H1 (cell line): ENCODE measurements around the gene OR5AU1. TPM values are rescaled to one million over a fixed set of nuclear protein-coding genes. Genes with fewer than 3 reads are reported as not detected.

Experiments
- CBX5 ChIP-seq: fragments of 300-800, 300-1000 bp; sonication (generic); IDR thresholded peaks from 2 replicates; pipeline ENCODE4 v1.7.1; 2016; ENCODE audit warnings: antibody characterized with exemption, low read length, low read depth
- EGR1 ChIP-seq: IDR thresholded peaks from 2 replicates; pipeline ENCODE4 v1.6.1; 2011; ENCODE audit warnings: low read depth, low read length, borderline replicate concordance
- GABPA ChIP-seq: IDR thresholded peaks from 2 replicates; pipeline ENCODE4 v1.6.1; 2011; ENCODE audit warnings: mild to moderate bottlenecking, low read length, moderate library complexity, borderline replicate concordance; ENCODE audit not compliant: insufficient read depth
- NANOG ChIP-seq: IDR thresholded peaks from 2 replicates; pipeline ENCODE4 v1.6.1; 2011; ENCODE audit warnings: low read length, low read depth, mild to moderate bottlenecking, inconsistent platforms; ENCODE audit not compliant: insufficient read depth, poor library complexity, severe bottlenecking
- SP1 ChIP-seq: IDR thresholded peaks from 2 replicates; pipeline ENCODE4 v1.6.1; 2011; ENCODE audit warnings: low read depth, low read length
- polyA plus RNA-seq, 7 experiments: library from polyadenylated mRNA; depleted of rRNA in 3 of 7; stranded (reverse) in 5 of 7; unstranded in 2 of 7; fragments of >200 nt in 5 of 7; fragments of 200-250 nt in 2 of 7; gene quantifications; 1 replicate in 5 of 7; 2 replicates in 1 of 7; 4 replicates in 1 of 7; pipeline versions ENCODE4 v1.2.1 to v1.2.3, GENCODE V29; 2011 to 2013; ENCODE audit warnings: missing spikeins in 2 of 7, mixed read lengths in 2 of 7
- total RNA-seq: library from RNA; stranded (reverse); fragmentation: NEBNext Ultra II Directional; extraction: Animal tissue kit (Norgen Biotek cat#: 25700); gene quantifications from 2 replicates; pipeline ENCODE4 v1.2.1, GENCODE V29; 2021
- TF ChIP-seq, protein P1 (sequence below): fragments of 300-600 bp; sonication (generic); IDR thresholded peaks from 2 replicates; pipeline ENCODE4 v1.7.1; 2012; ENCODE audit warnings: low read length, moderate library complexity, mild to moderate bottlenecking, inconsistent platforms; ENCODE audit not compliant: insufficient replicate concordance
- TF ChIP-seq, protein P2 (sequence below): IDR thresholded peaks from 2 replicates; pipeline ENCODE4 v1.6.1; 2012; ENCODE audit warnings: inconsistent platforms
- TF ChIP-seq, protein P3 (sequence below): IDR thresholded peaks from 2 replicates; pipeline ENCODE4 v1.6.1; 2012; ENCODE audit warnings: inconsistent platforms

OR5AU1 gene
- total and polyA plus RNA-seq, 2 of the 8 experiments (the other 6 are each of a cell fraction or from before 2014, with no cell fraction given), result not detected

DNA sequence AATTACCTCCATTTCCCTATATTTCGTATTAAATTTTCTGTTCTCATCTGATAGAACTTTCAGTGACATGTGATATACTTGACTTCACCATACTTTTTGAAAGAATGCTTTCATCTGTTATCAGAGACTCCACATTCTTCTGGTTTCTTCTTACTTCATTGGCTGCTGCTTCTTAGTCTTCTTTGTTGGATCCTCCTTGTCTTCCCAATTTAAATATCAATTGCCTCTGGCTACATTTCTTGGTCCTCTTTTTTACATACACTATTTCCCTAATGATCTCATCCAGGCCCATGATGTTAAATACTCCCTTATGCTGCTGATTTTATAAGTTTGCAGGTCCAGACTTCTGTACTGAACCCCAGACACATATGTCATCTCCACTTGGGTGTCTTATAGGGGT is 22.0 kb downstream of the OR5AU1 start (continued):
- TF ChIP-seq, protein P1, sequence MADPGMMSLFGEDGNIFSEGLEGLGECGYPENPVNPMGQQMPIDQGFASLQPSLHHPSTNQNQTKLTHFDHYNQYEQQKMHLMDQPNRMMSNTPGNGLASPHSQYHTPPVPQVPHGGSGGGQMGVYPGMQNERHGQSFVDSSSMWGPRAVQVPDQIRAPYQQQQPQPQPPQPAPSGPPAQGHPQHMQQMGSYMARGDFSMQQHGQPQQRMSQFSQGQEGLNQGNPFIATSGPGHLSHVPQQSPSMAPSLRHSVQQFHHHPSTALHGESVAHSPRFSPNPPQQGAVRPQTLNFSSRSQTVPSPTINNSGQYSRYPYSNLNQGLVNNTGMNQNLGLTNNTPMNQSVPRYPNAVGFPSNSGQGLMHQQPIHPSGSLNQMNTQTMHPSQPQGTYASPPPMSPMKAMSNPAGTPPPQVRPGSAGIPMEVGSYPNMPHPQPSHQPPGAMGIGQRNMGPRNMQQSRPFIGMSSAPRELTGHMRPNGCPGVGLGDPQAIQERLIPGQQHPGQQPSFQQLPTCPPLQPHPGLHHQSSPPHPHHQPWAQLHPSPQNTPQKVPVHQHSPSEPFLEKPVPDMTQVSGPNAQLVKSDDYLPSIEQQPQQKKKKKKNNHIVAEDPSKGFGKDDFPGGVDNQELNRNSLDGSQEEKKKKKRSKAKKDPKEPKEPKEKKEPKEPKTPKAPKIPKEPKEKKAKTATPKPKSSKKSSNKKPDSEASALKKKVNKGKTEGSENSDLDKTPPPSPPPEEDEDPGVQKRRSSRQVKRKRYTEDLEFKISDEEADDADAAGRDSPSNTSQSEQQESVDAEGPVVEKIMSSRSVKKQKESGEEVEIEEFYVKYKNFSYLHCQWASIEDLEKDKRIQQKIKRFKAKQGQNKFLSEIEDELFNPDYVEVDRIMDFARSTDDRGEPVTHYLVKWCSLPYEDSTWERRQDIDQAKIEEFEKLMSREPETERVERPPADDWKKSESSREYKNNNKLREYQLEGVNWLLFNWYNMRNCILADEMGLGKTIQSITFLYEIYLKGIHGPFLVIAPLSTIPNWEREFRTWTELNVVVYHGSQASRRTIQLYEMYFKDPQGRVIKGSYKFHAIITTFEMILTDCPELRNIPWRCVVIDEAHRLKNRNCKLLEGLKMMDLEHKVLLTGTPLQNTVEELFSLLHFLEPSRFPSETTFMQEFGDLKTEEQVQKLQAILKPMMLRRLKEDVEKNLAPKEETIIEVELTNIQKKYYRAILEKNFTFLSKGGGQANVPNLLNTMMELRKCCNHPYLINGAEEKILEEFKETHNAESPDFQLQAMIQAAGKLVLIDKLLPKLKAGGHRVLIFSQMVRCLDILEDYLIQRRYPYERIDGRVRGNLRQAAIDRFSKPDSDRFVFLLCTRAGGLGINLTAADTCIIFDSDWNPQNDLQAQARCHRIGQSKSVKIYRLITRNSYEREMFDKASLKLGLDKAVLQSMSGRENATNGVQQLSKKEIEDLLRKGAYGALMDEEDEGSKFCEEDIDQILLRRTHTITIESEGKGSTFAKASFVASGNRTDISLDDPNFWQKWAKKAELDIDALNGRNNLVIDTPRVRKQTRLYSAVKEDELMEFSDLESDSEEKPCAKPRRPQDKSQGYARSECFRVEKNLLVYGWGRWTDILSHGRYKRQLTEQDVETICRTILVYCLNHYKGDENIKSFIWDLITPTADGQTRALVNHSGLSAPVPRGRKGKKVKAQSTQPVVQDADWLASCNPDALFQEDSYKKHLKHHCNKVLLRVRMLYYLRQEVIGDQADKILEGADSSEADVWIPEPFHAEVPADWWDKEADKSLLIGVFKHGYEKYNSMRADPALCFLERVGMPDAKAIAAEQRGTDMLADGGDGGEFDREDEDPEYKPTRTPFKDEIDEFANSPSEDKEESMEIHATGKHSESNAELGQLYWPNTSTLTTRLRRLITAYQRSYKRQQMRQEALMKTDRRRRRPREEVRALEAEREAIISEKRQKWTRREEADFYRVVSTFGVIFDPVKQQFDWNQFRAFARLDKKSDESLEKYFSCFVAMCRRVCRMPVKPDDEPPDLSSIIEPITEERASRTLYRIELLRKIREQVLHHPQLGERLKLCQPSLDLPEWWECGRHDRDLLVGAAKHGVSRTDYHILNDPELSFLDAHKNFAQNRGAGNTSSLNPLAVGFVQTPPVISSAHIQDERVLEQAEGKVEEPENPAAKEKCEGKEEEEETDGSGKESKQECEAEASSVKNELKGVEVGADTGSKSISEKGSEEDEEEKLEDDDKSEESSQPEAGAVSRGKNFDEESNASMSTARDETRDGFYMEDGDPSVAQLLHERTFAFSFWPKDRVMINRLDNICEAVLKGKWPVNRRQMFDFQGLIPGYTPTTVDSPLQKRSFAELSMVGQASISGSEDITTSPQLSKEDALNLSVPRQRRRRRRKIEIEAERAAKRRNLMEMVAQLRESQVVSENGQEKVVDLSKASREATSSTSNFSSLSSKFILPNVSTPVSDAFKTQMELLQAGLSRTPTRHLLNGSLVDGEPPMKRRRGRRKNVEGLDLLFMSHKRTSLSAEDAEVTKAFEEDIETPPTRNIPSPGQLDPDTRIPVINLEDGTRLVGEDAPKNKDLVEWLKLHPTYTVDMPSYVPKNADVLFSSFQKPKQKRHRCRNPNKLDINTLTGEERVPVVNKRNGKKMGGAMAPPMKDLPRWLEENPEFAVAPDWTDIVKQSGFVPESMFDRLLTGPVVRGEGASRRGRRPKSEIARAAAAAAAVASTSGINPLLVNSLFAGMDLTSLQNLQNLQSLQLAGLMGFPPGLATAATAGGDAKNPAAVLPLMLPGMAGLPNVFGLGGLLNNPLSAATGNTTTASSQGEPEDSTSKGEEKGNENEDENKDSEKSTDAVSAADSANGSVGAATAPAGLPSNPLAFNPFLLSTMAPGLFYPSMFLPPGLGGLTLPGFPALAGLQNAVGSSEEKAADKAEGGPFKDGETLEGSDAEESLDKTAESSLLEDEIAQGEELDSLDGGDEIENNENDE, result no peak
- TF ChIP-seq NANOG, result no peak
- no peak for TF ChIP-seq GABPA
- no peak for TF ChIP-seq EGR1
- TF ChIP-seq, protein P2, sequence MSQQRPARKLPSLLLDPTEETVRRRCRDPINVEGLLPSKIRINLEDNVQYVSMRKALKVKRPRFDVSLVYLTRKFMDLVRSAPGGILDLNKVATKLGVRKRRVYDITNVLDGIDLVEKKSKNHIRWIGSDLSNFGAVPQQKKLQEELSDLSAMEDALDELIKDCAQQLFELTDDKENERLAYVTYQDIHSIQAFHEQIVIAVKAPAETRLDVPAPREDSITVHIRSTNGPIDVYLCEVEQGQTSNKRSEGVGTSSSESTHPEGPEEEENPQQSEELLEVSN, result no peak
- TF ChIP-seq, protein P3, sequence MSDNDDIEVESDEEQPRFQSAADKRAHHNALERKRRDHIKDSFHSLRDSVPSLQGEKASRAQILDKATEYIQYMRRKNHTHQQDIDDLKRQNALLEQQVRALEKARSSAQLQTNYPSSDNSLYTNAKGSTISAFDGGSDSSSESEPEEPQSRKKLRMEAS, result no peak
- no peak for TF ChIP-seq CBX5
- no peak for TF ChIP-seq SP1
- TF ChIP-seq, all 59 proteins: peak for 0
